Breast epithelium (tissue), 3 donors: ENCODE data around the gene TYROBP.

Experiments
- POLR2A ChIP-seq: fragments of 450-650 bp; IDR thresholded peaks from one replicate; pipeline ENCODE4 v1.6.1; 2016; ENCODE audit warnings: antibody characterized with exemption, mild to moderate bottlenecking, moderate library complexity
- TF ChIP-seq, protein P1 (sequence below), 3 donors: fragments of 450-650 bp; IDR thresholded peaks; one replicate each; pipeline ENCODE4 v1.5.1; 2016 to 2017; ENCODE audit warnings: antibody characterized with exemption in 3 of 3, mild to moderate bottlenecking in 3 of 3, moderate library complexity in 3 of 3

DNA sequence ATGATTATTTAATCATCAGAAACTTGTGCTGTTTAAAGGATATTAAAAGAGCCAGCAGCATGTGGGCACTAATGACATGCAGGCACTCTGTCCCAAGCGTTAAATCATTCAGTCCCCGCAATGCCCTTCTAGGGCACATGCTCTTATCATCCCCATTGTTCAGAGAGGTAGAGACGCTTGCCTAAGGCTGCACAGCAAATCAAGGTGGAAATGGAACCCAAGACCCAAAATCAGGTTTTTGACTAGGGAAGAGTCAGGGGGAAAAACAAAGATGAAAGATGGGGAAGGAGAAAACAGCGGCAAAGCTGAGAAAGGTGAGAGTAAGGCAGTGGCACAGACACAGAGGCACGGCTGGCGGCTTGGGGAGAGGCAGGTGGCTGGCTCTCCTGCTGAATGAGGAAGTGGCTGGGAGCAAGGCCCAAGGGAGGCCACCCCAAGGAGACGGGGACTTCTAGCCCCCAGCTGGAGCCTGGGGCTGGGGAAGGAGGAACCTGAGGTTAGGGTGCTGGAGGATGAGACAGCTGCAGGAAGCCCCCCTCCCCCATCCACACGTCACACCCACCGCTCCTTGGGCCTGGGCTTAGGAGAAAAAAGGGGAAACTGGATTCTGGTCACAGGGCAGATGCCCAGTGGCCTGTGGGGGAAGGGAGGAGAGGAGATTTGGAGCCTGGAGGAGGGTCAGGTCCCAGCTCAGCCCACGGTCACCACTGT, 1.0 kb upstream of the TYROBP start:
- TF ChIP-seq, protein P1, sequence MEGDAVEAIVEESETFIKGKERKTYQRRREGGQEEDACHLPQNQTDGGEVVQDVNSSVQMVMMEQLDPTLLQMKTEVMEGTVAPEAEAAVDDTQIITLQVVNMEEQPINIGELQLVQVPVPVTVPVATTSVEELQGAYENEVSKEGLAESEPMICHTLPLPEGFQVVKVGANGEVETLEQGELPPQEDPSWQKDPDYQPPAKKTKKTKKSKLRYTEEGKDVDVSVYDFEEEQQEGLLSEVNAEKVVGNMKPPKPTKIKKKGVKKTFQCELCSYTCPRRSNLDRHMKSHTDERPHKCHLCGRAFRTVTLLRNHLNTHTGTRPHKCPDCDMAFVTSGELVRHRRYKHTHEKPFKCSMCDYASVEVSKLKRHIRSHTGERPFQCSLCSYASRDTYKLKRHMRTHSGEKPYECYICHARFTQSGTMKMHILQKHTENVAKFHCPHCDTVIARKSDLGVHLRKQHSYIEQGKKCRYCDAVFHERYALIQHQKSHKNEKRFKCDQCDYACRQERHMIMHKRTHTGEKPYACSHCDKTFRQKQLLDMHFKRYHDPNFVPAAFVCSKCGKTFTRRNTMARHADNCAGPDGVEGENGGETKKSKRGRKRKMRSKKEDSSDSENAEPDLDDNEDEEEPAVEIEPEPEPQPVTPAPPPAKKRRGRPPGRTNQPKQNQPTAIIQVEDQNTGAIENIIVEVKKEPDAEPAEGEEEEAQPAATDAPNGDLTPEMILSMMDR (IDR thresholded peaks at IDR 0.05) = no peak
- TF ChIP-seq POLR2A = no peak
